ENCODE measurements around the gene SIGLEC11. TPM values are rescaled to one million over a fixed set of nuclear protein-coding genes. Genes with fewer than 3 reads are reported as not detected.
"Not testable (repeated sequence)": the region's sequence is repeated elsewhere in the genome, so short reads cannot be mapped to it uniquely, and the experiment has no call there.

Gene SIGLEC11
- total RNA-seq, 1 donor from 2014 or later = not detected

DNA sequence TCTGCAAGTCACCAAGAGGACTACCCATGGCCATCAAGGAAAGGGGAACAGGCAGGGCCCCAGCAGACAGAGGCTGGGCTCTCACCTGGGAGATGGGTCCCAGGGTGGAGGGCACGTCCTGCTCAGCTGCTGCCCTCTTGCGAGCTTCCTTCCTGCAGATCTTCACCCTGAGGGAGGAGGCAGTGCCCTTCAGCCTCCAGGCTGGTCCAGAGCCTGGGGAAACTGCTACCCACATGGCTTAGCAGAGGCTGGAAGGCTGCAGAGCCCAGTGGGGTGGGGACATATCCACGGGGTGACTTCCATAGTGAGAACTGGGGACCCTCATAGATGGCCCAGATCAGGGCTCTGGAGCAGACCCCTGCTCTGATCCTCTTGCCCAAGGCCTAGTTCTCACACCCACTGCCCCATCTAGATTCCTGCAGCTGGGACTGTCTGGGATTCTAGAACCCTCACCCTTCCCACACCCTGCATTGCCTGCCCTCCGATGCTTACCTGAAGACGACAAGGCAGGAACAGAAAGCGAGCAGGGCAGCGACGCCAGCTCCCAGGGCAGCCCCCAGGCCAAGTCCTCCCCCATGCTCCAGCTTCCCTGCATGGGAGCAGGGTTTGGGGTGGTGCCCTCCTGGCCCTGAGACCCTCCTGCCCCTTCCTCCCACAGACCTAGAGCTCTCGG, 9.0 kb downstream of the SIGLEC11 start:
- DNase-seq (ENCODE audit: low read depth in 2 of 2) = no peak

DNA sequence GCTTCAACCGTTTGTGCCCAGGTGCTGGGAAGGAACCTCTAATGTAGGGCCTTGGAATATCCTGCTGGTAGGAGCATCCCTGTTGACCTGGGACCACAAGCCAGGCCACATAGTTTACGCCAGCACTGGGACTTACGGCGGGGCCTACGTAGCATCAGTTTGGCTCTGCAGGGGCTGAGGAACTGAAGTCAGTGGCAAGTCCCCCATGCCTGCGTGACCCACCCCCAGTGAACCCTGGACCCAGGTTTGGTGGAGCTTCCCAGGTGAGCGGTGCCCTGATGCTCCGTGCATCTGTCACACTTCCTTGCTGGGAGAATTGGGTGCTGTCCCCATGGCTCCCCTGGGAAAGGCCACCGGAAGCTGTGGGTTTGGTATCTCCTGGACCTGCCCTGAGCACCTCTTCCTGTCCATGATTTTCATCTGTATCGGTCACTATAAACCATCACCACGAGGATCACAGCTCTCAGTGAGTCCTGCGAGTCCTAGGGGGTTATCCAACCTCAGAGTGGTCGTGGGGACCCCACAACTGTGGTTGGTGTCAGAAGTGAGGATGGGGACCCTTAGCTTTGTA, 9.9 kb downstream of the SIGLEC11 start:
- no peak for DNase-seq (ENCODE audit: low read depth in 2 of 2)

DNA sequence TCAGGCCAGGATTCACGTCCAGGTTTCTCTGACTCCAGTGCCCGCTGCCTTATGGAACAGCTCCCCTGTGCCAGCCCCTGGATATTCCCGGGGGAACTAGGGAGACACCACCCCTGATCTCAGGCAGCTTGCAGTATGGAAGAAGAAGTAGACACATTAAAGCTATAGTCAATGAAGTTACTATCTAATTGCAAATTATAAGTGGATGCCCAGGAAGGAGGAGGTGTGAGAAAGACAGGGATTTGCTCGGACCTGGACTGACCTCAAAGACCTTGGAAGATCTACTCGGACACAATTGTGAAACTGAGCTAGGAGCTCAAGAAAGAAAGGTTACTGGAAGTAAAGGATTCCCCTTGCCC, 10.4 kb downstream of the SIGLEC11 start:
- no peak for DNase-seq (ENCODE audit: low read depth in 2 of 2)

DNA sequence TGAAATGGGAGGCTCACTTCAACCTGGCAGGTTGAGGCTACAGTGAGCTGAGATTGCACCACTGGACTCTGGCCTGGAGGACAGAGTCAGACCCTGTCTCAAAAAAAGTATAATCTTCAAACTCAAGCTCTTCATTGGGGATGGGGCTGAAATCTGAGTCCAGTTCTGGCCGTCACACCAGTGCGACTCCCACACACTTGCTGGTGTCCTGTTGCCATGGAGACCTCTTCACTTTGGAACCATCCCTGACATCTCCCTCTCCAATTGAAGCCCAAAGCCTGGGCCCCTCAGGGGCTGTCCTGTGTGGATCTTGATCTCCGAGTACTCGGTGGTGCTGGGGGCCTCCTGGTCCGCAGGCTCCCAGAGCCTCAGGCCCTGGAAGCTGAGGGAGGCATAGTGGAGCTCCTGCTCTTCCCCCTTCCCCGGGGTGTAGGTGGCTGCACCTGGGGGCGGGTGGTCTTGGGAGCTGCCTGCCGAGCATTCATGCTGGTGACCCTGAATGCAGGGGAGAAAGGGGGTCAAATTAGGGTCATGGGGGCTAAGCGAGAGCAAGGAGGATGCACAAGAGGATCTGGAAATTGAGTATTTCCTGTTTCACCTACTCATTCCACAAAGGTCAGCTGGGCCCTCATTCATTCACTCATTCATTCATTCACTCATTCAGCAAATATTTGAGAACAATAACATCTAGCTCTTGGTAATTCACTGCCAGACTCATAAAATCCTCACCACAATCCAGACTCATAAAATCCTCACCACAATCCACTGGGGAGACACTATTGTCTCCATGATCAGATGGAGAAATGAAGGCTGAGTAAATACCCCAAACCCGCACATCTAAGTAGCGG, 11.0 kb downstream of the SIGLEC11 start:
- no peak for DNase-seq (ENCODE audit: low read depth in 2 of 2)

DNA sequence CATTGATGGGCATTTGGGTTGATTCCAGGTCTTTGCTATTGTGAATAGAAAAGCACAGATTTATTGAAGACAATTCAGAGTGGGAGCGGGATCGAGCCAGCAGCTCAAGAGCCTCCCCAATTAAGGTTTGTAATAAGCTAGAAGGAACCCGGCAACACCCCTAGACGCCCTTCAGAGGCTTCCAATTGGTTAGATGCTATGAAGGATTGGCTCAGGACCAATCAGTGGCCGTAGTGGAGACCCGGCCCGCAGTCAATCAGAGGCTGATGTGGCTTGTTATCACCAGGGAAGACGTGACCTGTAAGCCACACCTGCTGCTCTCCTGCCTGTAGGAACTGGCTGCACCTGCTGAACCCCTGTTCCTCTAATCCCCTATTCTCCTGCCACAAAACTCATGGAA, 14.6 kb downstream of the SIGLEC11 start:
- no peak for DNase-seq (ENCODE audit: low read depth in 2 of 2)

DNA sequence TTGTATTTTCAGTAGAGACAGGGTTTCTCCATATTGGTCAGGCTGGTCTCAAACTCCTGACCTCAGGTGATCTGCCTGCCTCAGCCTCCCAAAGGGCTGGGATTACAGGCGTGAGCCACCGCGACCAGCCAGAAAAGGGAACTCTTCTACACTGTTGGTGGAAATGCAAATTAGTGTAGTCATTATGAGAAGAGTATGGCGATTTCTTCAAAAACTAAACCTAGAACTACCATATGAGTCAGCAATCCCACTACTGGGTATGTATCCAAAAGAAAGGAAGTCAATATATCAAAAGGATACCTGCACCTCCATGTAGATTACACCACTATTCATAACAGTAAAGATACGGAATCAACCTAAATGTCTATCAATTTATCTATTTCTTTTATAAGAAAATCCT, 16.4 kb downstream of the SIGLEC11 start:
- not testable (repeated sequence) for DNase-seq (ENCODE audit: low read depth in 2 of 2)

DNA sequence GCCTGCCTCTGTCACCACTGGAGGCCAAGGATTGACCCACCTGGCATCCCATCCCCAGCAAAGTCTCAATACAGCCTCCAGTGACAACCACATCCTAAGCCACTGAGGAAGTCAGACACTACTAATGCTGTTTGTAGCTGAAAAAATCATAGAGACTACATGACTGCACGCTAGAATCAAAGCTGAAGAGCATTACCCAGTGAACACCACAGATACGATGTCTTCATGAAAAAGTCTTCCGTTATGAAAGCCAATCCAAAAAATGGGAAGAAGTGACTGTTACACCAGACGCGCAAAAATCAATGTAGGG, 20.5 kb downstream of the SIGLEC11 start:
- DNase-seq (ENCODE audit: low read depth in 2 of 2) = no peak

DNA sequence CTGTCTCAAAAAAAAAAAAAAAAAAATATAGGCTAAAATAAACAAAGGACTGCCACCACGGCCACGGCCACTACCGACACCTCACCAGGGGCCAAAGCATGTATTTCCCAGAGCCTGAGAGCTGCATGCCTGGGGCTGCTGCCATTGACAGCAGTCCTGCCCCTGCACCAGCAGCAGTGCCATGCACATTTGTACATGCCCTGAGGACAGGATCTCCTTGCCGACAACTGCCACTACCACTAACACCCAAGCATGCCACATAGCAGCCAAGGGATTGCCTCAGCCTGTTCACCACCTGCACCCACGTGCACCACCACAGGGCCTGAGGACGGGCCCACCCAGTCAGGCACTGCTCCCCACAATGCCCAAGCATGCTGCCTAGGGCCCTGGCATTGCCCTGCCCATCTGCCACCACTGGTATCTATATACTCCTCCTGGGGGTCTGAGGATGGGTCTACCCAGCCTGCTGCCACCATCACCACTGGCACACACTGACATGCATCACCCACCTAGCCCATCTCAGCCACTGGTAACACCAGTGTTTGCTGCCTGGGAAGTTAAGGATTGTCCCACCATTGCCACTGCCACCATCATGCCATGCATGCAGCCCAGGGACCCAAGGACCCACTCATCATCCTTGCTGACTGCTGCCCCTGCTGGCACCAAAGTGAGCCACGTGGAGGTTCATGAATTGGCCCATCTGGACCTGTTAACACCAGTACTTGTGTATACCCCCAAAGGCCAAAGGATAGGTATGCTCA, 21.1 kb downstream of the SIGLEC11 start:
- DNase-seq (ENCODE audit: low read depth in 2 of 2) = no peak

DNA sequence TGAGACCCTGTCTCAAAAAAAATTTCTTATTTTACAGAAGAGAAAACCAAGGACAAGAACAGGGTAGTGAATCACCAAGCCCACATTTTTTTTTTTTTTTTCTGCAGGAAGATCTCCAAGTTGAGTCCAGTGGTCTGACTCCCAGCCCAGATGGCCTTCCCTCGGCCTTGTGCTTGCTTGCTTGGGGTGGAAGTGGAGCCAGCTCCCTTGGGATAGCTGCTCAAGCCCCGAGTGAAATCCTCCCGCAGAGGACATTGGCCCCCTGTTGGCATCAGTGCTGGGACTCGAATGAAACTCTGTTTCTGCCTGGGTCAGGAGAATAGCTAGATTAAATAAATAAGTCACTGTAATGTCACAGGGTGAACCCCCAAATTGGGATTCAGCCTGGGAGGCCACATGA, 22.3 kb downstream of the SIGLEC11 start:
- no peak for DNase-seq (ENCODE audit: low read depth in 2 of 2)

DNA sequence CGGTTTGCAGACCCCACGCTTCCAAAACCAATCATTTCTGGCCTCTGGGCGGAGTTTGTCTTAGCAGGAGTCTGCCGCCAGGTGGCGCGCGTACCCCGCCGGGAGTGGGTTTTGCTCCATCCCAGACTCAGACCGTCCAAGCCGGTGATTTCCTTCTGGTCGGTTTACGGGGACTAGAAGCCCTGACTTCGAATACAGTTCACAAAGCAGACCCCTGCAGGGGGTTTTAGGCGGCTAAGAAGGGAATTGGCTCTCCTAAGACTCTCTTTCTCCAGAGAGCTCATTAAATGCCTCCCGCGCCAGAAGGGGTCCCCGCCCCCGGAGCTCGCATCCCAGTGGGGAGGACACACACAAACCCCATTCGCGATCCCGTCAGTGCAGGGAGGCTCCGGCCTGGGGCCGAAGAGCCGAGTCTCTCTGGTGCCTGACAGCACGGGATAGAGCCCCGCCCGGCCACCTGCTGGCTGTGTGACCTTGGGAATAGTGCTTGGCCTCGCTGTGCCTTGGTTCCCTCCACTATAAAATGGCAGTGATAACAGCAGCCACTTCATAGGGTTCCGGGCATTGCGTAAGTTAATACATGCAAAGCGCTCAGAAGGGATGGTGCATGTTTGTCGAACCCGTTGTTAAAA, 23.1 kb downstream of the SIGLEC11 start:
- DNase-seq (ENCODE audit: low read depth in 2 of 2) = peak; percentile 70 to 78

DNA sequence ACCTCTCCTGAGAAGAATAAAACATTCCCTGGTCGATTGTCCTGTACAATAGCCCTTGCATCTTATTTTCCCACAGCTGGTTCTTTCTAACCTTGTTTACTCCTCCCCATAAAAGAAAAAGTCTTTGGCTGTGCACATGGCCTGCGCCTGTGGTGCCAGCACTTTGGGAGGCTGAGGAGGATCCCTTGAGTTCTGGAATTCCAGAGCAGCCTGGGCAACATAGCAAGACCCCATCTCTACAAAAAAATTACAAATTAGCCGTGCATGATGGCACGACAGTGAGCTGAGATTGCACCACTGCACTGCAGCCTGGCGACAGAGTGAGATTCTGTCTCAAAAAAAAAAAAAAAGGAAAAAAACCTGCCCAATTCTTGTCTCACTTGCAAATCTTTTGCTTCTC, 24.4 kb downstream of the SIGLEC11 start:
- no peak for DNase-seq (ENCODE audit: low read depth in 2 of 2)

DNA sequence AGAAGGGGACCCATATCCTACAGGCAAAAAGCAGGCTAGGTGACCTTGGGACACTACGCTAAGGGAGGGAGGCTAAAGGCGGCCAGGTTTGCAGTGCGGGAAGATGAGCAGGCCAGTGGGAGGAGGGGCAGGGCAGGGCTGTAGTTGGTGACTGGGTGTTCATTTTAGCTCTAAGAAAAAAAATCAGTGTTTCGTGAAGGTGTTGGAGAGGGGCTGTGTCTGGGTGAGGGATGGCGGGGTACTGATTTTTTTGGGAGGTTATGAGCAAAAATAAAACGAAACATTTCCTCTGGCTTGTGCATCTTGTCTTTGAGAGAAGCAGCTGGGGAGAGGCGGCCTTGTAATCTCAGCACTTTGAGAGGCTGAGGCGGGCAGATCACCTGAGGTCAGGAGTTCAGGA, 27.3 kb downstream of the SIGLEC11 start:
- DNase-seq (ENCODE audit: low read depth in 2 of 2) = no peak

DNA sequence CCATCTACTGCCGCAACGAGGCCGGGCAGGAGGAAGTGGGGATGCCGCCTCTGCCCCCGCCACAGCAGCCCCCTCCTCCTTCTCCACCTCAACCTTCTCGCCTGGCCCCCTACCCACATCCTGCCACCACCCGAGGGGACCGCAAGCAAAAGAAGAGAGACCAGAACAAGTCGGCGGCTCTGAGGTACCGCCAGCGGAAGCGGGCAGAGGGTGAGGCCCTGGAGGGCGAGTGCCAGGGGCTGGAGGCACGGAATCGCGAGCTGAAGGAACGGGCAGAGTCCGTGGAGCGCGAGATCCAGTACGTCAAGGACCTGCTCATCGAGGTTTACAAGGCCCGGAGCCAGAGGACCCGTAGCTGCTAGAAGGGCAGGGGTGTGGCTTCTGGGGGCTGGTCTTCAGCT, 28.2 kb downstream of the SIGLEC11 start:
- DNase-seq (ENCODE audit: low read depth in 2 of 2) = no peak

DNA sequence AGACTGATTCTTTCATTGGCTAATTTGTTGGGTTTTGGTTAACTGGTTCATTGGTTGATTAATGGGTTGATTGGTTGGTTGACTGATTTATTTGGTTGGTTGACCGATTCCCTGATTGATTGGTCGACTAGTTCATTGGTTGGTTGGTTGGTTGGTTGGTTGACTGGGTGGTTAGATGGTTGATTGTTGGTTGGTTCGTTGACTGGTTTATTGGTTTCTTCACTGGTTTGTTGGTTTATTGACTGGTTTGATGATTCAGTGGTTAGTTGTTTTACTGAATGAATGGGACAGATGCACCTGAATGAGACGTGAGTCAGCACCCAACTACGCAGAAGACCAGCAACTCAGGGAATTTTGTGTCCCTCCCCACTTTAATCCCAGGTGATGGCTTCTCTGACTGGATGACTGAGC, 28.9 kb downstream of the SIGLEC11 start:
- DNase-seq (ENCODE audit: low read depth in 2 of 2) = no peak

DNA sequence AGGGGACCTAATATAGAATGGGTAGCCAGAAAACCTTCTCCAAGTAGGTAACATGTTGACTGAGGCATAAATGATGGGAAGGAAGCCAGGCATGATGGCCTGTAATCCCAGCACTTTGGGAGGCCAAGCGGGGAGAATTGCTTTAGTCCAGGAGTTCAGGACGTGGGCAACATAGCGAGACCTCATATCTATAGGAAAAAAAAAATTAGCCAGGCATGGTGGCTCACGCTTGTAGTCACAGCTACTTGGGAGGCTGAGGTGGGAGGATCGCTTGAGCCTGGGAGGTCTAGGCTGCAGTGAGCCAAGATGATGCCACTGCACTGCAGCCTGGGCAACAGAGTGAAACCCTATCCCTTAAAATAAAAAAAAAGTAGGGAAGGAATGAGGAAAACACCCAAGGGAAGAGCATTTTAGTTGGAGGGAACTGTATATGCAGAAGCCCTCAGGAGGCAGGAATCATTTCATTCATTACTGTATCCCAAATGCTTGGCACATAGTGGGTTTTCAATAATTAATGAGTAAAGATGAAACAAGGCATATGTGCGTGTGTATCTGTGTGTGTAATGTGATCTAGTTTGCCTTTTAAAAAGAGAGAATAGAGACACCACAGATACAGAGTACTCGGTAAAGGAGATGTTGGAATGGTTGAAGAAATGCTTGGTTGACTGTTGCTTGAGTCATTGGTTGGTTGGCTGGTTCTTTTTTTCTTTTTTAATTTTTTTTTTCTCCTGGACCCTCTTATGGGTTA, 29.5 kb downstream of the SIGLEC11 start:
- DNase-seq (ENCODE audit: low read depth in 2 of 2) = no peak

DNA sequence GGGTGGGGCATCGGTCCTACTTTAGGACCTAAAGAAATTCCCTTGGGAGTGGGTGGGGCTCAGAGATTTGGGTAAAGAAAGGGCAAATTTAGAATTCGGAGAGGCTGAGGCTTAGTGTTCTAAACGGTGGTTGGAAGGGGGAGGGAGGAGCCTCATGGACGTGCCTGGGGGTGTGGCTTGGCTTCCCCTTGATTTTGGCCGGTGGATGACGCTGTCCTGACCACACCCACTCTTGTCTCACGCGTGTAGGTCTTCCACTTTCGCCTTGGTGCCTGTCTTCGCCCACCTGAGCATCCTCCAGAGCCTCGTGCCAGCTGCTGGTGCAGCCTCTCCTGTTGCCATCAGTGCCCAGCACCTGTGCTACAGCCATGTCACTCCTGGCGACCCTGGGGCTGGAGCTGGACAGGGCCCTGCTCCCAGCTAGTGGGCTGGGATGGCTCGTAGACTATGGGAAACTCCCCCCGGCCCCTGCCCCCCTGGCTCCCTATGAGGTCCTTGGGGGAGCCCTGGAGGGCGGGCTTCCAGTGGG, 30.4 kb downstream of the SIGLEC11 start:
- DNase-seq (ENCODE audit: low read depth in 2 of 2) = peak; percentile 26 to 58

DNA sequence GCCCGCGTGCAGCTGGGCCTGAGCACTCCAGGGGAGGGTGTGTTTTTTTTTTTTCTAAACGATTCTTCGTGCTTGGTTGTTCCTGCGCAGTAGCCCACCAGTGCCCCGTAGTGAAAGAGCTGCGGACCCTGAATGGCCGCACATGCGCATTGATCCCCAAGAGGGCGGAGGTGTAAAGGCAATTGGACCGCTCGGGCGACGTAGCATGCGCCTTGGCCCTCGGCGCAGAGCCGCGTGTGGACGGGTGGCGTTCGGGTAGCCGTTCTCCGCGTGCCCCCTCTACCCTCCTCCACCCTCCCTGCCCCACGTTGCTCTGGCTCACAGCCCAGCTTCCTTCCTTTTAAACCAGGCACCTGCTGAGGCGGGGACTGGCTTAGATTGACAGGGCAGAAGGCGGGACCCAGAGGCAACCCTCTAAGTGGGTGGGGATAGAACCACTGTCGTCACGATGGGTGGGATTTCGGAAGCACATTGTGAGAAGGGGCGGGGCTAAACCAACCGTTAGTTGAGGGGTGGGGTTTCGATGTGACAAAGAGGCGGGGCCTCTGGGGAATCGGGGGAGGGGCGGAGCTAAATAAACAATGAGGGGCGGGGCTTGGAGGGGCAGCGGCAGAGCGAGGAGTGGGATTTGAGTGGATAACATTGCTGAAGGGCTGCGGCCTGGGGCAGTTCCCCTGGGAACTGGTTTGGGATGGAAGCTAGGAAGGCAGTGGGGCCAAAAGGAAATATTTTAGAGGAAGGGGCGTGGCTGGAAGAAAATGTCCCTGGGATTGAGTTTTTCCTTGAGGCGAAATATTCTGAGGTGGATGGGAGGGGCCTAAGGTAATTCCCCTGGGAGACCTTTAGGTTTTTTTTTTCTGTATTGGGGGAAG, 31.1 kb downstream of the SIGLEC11 start:
- DNase-seq (ENCODE audit: low read depth in 2 of 2) = peak; percentile 99 to 100

DNA sequence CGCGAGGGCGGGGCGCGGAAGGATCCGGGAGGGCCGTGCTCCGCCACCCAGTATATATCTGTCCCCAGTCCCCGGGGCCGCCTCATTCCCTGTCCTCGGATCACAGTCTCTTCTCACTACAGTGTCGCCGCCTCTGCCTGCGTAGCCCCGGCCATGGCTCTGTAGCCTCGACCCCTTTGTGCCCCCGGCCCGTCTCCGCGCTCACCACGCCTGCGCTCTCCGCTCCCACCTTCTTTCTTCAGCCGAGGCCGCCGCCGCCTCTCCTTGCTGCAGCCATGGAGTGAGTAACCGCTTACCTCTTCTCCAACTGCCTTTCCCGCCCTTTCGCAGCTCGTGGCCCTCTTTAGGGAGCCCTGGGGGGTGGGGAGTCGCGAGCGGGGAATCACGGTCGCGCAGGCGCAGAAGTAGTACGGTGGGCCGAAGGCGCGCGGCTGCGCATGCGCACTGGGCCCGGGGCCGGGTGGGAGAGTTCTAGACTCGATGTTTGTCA, 31.8 kb downstream of the SIGLEC11 start, which contains the start of the genes ATF5 and NUP62:
TSS of gene ATF5 (plus strand) at position 85 of the 490 bp plus-strand sequence. CDS start 1,646 bp downstream, outside the sequence.
TSS of gene NUP62 (minus strand) at position 384 of the 490 bp plus-strand sequence. CDS start 19,697 bp downstream, outside the sequence.
- DNase-seq (ENCODE audit: low read depth in 2 of 2) = peak; percentile 83 to 89
